K562 (cell line): ENCODE data around the gene CABP4. TPM values are rescaled to one million over a fixed set of nuclear protein-coding genes. Genes with fewer than 3 reads are reported as not detected.
A peak's percentile ranks its signal among the peaks of the same experiment; 100 is the strongest.

Source experiments
- ARID1B ChIP-seq: fragments of 450-650 bp; IDR thresholded peaks from 2 replicates; pipeline ENCODE4 v1.6.1; 2016; ENCODE audit warnings: antibody characterized with exemption, mild to moderate bottlenecking, inconsistent platforms
- NBN ChIP-seq: fragments of 450-650 bp; IDR thresholded peaks from 2 replicates; pipeline ENCODE4 v1.6.1; 2016; ENCODE audit warnings: low read depth, mild to moderate bottlenecking
- POLR2G ChIP-seq: fragments of 200-400 bp; formaldehyde crosslinking; IDR thresholded peaks from 2 replicates; pipeline ENCODE4 v1.6.1; 2017; ENCODE audit warnings: low read depth, mild to moderate bottlenecking, antibody characterized with exemption, low read length, moderate library complexity
- ZBTB33 ChIP-seq: sonication (generic); formaldehyde crosslinking; IDR thresholded peaks from 2 replicates; pipeline ENCODE4 v1.8.1; 2023; ENCODE audit warnings: mild to moderate bottlenecking, missing genetic modification reagents
- ZBTB5 ChIP-seq: fragments of 450-650 bp; IDR thresholded peaks from 2 replicates; pipeline ENCODE4 v1.6.1; 2017; ENCODE audit warnings: antibody characterized with exemption
- ZNF263 ChIP-seq: sonication (generic); formaldehyde crosslinking; IDR thresholded peaks from 2 replicates; pipeline ENCODE4 v1.8.0; 2022; ENCODE audit warnings: mild to moderate bottlenecking, missing genetic modification reagents, borderline replicate concordance
- ZNF41 ChIP-seq: fragments of 250-450 bp; sonication (Bioruptor Pico); conservative IDR thresholded peaks from 2 replicates; pipeline ENCODE4 v1.4.0; 2020; ENCODE audit warnings: mild to moderate bottlenecking
- ZNF639 ChIP-seq, 2 experiments: fragments of 200-800 bp in 1 of 2; sonication (Bioruptor generic) in 1 of 2; sonication (generic) in 1 of 2; formaldehyde crosslinking in 1 of 2; IDR thresholded peaks in 1 of 2; conservative IDR thresholded peaks in 1 of 2; 2 replicates each; pipeline versions ENCODE4 v1.5.0 to v1.6.1; 2016 to 2020; ENCODE audit warnings: missing compliant biosample characterization in 1 of 2, missing genetic modification characterization in 1 of 2, missing genetic modification reagents in 1 of 2
- polyA plus RNA-seq, 8 experiments: library from polyadenylated mRNA; depleted of rRNA in 4 of 8; stranded (reverse) in 5 of 8; unstranded in 3 of 8; fragments of >200 nt; fragmentation: Nextera tagmentation in 2 of 8; fragmentation: Illumina TruSeq in 1 of 8; extraction: Ambion mirVana in 2 of 8; extraction: Trizol in 1 of 8; gene quantifications; 2 replicates each; pipeline versions ENCODE4 v1.2.1 to v1.2.3, GENCODE V29; 2011 to 2014; ENCODE audit warnings: inconsistent platforms in 1 of 8, missing spikeins in 1 of 8
- total RNA-seq, 7 experiments: library from RNA; depleted of rRNA in 6 of 7; stranded (reverse); fragments of >200 nt in 6 of 7; fragmentation: Illumina TruSeq in 2 of 7; extraction: Trizol in 2 of 7; gene quantifications; 2 replicates each; pipeline versions ENCODE4 v1.2.1 to v1.2.3, GENCODE V29; 2011 to 2021; ENCODE audit warnings: low replicate concordance in 1 of 7
- TF ChIP-seq, protein P1 (sequence below): fragments of 250-450 bp; sonication (Bioruptor Pico); IDR thresholded peaks from 2 replicates; pipeline ENCODE4 v1.4.0; 2020; ENCODE audit warnings: mild to moderate bottlenecking
- TF ChIP-seq, protein P2 (sequence below): IDR thresholded peaks from 2 replicates; pipeline ENCODE4 v1.6.1; 2012; ENCODE audit warnings: low read depth, low read length, improper control_type of control experiment, borderline replicate concordance
- TF ChIP-seq, protein P3 (sequence below), 2 experiments: fragments of 450-650 bp in 1 of 2; sonication (generic) in 1 of 2; formaldehyde crosslinking in 1 of 2; IDR thresholded peaks in 1 of 2; conservative IDR thresholded peaks in 1 of 2; 2 replicates each; pipeline versions ENCODE4 v1.6.1 to v1.8.1; 2016 to 2023; ENCODE audit warnings: mild to moderate bottlenecking in 2 of 2, moderate library complexity in 2 of 2, inconsistent platforms in 1 of 2, missing genetic modification reagents in 1 of 2

CABP4 gene
- total and polyA plus RNA-seq, 9 of the 15 experiments (the other 6 are each of a cell fraction or from before 2014, with no cell fraction given), result 0.11 TPM; not detected in 8

DNA sequence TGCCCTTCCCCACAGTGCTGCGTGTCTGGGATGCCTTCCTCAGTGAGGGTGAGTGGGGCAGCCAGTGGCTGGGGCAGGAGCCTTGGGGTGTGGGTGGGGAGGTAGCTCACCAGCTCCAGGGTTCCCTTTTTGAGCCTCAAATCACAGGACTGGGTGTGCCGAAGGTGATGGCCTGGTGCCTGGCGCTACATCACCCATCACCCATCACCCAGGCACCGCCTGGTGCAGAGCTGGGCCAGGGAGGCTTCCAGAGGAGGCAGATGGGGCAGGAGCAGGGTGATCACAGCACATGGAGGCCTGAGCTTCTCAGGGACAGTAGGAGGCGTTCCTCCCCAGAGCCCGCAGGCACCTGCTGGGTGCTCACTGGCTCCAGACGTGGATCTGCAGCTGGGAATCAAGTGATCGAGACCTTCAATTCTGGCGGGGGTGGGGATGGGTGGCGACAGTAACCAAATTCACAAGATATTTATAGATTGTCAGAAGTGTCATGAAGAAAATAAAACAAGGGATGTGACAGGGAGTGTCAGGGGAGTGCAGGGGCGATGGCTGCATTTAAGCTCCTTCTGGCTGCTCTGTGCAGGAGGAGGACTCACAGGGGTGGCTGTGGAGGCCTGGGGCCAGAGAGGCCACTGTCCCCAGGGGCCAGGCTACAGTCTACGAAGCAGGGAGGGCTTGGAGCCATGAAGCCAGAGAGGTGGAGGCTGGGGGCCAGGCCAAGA is 48.0 kb upstream of the CABP4 start (continued):
- TF ChIP-seq ZNF263 (peak; percentile 66; the same call in 1 of the 2 replicates), ZNF639 (CRISPR knock-in tag; conservative IDR thresholded peaks at IDR 0.05 in 1 of 2, IDR thresholded peaks at IDR 0.05 in 1 of 2) (no peak), POLR2G (peak; percentile 28; the same call in 1 of the 2 replicates), NBN (no peak), ZBTB5 (no peak), ZBTB33 (CRISPR knock-in tag) (no peak), ZNF41 (CRISPR knock-in tag) (no peak), ARID1B (no peak)
- TF ChIP-seq, protein P1, sequence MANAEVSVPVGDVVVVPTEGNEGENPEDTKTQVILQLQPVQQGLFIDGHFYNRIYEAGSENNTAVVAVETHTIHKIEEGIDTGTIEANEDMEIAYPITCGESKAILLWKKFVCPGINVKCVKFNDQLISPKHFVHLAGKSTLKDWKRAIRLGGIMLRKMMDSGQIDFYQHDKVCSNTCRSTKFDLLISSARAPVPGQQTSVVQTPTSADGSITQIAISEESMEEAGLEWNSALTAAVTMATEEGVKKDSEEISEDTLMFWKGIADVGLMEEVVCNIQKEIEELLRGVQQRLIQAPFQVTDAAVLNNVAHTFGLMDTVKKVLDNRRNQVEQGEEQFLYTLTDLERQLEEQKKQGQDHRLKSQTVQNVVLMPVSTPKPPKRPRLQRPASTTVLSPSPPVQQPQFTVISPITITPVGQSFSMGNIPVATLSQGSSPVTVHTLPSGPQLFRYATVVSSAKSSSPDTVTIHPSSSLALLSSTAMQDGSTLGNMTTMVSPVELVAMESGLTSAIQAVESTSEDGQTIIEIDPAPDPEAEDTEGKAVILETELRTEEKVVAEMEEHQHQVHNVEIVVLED, result no peak
- TF ChIP-seq, protein P2, sequence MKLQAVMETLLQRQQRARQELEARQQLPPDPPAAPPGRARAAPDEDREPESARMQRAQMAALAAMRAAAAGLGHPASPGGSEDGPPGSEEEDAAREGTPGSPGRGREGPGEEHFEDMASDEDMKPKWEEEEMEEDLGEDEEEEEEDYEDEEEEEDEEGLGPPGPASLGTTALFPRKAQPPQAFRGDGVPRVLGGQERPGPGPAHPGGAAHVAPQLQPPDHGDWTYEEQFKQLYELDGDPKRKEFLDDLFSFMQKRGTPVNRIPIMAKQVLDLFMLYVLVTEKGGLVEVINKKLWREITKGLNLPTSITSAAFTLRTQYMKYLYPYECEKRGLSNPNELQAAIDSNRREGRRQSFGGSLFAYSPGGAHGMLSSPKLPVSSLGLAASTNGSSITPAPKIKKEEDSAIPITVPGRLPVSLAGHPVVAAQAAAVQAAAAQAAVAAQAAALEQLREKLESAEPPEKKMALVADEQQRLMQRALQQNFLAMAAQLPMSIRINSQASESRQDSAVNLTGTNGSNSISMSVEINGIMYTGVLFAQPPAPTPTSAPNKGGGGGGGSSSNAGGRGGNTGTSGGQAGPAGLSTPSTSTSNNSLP, result no peak
- TF ChIP-seq, protein P3, sequence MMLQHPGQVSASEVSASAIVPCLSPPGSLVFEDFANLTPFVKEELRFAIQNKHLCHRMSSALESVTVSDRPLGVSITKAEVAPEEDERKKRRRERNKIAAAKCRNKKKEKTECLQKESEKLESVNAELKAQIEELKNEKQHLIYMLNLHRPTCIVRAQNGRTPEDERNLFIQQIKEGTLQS (IDR thresholded peaks at IDR 0.05), result no peak
- TF ChIP-seq, protein P3 (CRISPR knock-in tag; conservative IDR thresholded peaks at IDR 0.05), result no peak
- TF ChIP-seq, all 486 proteins: peak for 6
